HG02571 (cell line): Measurements from ENCODE around the gene SULT1A3.
"Not testable (repeated sequence)": the region's sequence is repeated elsewhere in the genome, so short reads cannot be mapped to it uniquely, and the experiment has no call there.

Source experiments
- ATAC-seq: cut with Tn5 transposase; IDR thresholded peaks from one replicate; pipeline ENCODE4 v1.9.1; 2021; ENCODE audit warnings: mild to moderate bottlenecking, moderate library complexity; ENCODE audit not compliant: unreplicated experiment

SULT1A3 gene

DNA sequence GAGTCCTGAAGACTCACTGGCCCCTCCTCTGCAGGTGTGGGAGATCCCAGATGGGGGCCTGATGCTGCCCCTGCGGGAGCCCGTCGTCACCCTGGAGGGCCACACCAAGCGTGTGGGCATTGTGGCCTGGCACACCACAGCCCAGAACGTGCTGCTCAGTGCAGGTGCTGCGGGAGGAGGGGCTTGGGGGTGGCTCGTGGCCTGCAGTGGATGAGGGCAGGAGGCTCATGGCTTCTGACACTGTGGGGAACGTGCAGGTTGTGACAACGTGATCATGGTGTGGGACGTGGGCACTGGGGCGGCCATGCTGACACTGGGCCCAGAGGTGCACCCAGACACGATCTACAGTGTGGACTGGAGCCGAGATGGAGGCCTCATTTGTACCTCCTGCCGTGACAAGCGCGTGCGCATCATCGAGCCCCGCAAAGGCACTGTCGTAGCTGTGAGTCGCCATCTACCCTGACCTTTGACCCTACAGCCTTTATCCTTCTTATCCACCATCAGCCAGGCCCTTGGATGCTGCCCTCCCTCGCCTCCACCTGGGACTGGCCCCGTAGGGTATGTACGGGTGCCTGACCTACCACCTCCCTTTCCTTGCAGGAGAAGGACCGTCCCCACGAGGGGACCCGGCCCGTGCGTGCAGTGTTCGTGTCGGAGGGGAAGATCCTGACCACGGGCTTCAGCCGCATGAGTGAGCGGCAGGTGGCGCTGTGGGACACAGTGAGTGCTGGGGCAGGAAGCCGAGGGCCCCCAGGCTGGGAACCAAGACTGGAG, 12.1 kb upstream of the SULT1A3 start:
- no peak for ATAC-seq

DNA sequence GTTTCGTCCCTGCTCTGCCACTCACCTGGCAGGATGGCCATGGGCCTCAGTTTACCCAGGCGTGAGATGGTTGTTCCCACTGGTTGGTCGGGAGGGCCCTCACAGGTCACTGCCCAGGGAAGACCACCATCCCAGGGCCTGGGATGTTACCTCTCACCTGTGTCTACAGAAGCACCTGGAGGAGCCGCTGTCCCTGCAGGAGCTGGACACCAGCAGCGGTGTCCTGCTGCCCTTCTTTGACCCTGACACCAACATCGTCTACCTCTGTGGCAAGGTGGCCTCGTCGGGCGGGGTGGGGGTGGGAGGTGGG, 11.5 kb upstream of the SULT1A3 start:
- no peak for ATAC-seq

DNA sequence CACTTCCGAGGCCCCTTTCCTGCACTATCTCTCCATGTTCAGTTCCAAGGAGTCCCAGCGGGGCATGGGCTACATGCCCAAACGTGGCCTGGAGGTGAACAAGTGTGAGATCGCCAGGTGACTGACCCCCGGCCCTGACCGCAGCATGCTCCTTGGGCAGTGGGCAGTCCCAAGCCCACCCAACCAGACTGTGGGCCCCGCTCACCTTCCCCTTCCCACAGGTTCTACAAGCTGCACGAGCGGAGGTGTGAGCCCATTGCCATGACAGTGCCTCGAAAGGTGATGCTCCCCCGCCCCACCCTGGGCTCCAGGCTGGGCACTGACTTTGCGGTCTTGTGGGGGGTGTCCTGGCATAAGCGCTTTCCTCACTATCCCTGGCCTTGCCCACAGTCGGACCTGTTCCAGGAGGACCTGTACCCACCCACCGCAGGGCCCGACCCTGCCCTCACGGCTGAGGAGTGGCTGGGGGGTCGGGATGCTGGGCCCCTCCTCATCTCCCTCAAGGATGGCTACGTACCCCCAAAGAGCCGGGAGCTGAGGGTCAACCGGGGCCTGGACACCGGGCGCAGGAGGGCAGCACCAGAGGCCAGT, 11.0 kb upstream of the SULT1A3 start:
- ATAC-seq = no peak

DNA sequence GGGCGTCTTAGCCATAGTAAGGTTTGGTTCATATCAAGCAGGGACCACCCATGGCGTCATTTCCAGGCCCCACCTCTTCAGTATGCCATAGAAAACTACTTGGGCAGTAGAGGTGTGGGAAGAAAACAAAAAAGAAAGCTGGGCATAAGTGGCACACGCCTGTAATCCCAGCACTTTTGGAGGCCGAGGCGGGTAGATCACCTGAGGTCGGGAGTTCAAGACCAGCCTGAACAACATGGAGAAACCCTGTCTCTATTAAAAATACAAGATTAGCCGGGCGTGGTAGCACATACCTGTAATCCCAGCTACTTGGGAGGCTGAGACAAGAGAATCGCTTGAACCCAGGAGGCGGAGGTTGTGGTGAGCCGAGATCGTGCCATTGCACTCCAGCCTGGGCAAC, 7.9 kb upstream of the SULT1A3 start:
- not testable (repeated sequence) for ATAC-seq

DNA sequence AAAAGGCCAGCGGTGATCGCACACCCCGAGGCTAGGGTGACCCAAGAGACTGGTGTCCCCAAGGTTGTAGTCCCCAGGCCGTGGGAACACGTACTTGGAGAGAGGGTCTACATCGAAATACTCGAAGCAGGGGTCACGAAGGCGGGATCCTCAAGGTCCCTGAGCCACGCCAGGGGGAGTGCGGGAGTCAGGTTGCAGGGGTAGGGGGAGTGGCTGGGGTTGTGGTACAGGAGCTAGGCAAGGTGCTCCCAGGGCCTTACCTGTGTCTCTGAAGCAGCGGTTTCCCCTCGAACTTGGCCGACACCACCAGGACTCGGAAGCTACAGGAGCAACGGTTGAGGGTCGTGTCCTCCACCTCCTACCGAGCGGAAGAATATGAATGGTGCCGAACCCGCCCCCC, 6.0 kb upstream of the SULT1A3 start:
- ATAC-seq = peak; percentile 19

DNA sequence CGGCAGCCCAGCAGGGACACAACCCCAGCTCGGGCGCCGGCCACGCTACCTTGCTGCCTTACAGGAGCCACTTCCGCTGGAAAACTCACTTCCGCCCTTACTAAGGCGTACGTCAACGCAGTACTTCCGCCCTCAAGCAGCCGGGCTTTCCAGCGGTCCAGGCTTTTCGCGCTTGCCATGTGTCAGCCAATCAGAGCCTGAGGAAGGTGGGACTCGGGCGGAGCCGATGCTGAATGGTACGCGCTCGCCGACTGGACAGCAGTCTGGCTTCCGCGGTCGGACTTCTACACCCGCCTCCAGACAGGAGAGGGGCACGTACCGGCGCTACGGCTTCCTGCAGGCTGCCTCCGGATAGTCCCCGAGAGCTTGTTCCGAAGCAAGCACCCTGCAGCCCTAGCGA, 5.4 kb upstream of the SULT1A3 start, which contains the start of the genes BOLA2B and SLX1A:
Gene BOLA2B, minus strand, starts transcription at position 52 of the 400 bp plus-strand sequence. CDS start 71 bp downstream, outside the sequence.
Gene SLX1A, plus strand, starts transcription at position 261 of the 400 bp plus-strand sequence. CDS start 210 bp downstream, outside the sequence.
- ATAC-seq = peak; percentile 81

DNA sequence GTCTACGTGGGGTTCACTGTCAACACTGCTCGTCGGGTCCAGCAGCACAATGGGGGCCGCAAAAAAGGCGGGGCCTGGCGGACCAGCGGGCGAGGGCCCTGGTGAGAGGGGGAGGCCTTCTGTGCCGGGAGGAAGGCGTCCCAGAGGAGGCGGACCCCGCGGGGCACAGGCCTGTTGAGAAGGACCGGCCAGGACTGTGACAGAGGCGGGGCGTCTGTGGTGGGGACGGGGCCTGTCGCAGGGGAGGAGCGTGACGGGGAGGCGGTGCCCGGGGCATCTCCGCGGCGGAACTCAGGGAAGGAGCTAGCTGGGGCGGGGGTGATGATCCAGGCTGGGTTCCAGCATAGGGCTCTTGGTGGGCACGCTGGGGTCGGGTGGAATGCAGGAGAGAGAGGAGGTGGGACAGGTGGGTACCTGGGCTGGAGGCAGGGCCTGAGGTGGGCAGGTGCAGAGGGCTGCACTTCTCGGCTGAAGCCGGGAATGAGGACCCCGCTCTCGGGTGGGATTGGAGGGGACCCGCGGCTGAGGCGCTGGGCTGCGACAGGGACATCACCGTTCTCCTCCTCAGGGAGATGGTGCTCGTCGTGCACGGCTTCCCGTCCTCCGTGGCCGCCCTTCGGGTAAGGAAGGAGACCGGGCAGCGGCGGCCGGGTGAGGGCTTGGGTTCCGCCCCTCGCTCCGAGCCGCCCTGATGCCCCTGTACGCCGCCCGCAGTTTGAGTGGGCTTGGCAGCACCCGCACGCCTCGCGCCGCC, 4.7 kb upstream of the SULT1A3 start:
- ATAC-seq = peak; percentile 70

DNA sequence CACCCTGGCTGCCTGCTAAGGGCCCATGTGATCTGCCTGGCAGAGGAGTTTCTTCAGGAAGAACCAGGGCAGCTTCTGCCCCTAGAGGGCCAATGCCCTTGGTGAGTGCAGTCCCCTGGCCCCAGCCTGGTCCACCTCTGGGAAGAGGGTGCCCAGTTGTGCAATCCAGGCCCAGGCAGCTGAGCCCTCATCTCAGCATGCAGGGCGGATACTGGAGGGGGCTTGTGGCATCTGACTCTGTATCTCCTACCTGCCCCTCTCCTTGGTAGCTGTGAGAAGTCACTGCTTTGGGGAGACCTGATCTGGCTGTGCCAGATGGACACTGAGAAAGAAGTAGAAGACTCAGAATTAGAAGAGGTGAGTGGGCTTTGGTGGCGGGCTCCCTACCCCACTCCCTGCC, 2.1 kb upstream of the SULT1A3 start:
- ATAC-seq = not testable (repeated sequence)

DNA sequence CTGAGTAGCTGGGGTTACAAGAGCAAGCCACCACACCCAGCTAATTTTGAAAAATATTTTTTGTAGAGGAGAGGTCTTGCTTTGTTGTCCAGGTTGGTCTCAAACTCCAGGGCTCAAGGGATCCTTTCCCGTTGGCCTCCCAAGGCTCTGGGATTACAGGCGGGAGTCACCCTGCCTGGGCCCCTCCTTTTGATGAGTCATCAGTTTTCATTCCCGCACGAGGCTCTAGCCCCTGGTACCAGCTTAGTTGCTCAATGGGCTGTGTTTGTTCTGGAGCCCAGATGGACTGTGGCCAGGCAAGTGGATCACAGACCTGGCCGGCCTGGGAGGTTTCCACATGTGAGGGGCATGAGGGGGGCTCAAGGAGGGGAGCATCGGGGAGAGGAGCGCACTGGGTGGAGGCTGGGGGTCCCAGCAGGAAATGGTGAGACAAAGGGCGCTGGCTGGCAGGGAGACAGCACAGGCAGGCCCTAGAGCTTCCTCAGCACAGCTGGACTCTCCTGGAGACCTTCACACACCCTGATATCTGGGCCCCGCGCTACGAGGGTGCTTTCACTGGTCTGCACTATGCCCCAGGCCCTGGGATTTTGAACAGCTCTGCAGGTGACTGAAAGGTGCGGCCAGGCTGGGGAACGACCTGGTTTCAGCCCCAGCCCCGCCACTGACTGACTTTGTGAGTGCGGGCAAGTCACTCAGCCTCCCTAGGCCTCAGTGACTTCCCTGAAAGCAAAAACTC, 721 bp downstream of the SULT1A3 start:
- ATAC-seq = not testable (repeated sequence)

DNA sequence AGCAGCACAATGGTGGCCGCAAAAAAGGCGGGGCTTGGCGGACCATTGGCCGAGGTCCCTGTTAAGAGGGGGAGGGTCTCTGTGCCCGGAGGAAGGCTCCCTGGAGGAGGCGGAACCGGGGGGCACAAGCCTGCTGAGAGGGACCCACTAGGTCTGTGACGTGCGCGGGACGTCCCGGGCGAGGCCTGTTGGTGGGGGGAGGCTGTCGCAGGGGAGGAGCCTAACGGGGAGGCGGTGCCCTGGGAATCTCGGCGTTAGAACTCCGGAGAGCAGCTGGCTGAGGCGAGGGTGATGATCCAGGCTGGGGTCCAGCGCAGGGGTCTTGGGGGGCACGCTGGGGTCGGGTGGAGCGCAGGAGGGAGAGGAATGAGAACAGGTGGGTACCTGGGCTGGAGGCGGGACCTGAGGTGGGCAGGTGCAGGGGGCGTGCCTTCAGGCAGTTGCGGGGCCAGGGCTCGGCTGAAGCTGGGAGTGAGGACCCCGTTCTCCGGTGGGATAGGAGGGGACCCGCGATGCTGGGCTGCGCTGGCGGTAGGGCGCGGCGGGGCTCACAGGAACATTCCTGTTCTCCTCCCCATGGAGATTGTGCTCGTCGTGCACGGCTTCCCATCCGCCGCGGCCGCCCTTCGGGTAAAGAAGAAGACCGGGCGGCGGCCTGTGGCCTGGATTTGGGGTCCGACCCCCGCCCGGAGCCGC, 6.6 kb downstream of the SULT1A3 start:
- not testable (repeated sequence) for ATAC-seq

DNA sequence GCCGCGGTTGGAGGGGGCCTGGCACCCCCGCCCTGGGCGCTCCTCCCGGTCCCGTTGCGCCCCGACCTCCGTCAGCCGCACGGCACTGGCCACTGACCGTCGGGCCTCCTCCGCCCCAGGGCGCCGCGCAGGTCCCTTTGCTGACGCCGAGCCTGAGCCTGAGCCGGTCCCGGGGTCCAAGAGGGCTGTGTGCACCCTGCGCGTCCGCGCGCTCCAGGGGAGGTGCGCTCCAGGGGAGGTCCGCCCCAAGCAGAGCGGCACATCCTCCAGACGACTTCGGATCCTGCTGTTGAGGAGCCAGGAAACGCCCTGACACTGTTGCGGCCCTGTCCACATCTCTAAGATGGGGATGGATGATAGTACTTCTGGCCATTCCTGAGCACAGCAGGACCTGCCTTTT, 7.2 kb downstream of the SULT1A3 start:
- not testable (repeated sequence) for ATAC-seq

DNA sequence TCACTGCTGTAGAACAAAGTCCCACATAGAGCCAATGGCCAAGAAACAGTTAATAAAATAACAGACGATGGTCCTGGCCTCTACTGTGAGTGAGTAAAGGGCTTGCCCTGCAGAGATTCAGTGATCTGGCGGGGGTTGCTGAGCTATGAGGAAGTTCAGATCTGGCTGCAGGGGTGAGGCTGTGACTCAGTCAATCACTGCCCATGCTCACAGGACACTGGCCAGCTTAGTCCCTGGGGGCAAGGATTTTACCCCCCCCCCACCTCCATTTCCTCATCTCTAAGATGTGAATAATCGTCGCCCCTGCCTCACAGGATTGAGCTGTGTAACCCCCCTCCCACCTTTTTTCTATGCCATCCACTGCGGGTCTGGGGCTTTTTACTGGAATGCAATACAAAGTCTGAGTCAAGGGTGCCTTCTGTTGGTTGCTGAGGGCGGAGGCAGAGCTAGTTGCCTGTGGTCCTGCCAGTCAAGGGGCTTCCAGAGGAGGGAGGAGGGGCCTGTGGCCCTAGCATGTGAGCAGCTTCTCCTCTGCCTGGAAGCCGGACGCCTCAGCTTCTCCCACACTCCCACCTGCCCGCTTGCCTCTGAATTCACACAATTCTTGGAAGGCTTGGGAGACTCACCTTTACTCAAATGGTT, 8.1 kb downstream of the SULT1A3 start:
- ATAC-seq = not testable (repeated sequence)

DNA sequence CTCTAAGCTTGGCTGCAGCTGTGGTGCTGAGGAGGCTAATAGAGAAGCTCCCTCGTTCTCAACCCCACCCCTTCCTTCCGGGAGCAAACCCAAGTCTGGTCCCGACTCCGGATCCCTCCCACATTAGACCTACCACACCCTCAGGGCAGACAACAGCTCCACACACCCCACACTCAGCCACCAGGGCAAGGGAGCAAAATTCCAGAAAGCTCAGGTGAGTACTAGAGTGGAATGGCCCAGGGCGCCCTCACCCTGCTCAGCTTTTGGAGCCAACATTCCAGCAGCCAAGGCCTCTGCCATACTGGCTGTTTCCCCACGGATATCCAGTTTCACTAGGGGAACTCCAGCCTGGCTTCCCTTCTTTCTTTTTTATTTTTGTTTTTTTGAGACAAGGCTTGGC, 10.0 kb downstream of the SULT1A3 start:
- ATAC-seq = not testable (repeated sequence)

DNA sequence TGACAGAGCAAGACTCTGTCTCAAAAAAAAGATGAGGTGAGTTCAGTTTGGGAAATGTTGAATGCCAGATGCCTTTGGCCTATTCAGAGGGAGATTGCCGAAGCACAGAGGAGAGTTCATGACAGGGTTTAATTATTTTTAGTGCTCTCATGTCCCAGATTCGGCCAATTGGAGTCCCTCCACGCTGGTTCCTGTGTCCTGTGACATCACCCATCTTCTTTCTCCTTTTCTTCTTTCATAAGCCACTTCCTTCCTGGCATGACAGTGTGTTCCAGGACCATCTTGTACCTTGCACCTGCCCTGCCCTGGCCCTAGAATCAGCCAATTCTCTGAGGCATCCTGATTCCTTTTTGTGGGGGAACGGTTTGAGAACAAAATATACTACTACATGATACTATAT, 12.4 kb downstream of the SULT1A3 start:
- ATAC-seq = not testable (repeated sequence)

DNA sequence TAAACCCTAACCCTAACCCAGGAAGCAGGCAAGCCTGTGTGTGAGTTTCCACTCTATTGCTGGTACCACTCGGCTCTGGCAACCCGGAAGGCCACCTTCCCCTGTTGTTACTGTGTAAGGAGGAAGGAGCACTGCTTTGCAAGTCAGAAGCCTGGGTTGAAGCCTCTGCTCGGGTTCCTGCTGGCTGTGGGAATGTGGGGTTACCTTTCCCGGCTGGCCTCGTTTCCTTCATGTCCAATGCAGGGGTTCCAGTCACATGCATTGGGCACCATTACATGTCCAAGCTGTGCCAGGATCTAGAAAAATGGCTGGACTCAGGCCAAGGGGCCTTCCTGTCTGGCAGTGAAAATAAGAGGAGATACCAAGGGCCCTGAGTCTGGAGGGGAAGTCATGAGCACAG, 18.0 kb downstream of the SULT1A3 start:
- ATAC-seq = not testable (repeated sequence)

DNA sequence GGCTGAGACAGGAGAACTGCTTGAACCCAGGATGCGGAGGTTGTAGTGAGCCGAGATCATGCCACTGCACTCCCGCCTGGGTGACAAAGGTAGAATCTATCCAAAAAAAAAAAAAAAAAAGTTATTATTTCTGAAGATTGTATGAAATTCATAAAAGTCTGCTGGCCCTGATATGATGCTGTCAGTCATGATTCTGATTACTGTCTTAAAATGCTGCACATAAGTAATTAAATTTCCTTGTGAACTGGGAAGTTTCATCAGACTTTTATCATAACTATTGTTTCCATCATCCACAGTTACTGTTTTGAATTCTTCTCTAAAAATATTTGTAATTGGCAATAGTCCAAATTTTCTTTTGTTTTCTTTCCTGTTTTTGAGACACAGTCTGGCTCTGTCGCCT, 49.3 kb downstream of the SULT1A3 start, which contains the start of gene NPIPB13:
Gene NPIPB13, minus strand, starts transcription at position 101 of the 400 bp plus-strand sequence. CDS start 2,906 bp downstream, outside the sequence.
- ATAC-seq = not testable (repeated sequence)
